ENCODE data around the gene DCC.
"Not testable (repeated sequence)": the region's sequence is repeated elsewhere in the genome, so short reads cannot be mapped to it uniquely, and the experiment has no call there.

DCC gene

DNA sequence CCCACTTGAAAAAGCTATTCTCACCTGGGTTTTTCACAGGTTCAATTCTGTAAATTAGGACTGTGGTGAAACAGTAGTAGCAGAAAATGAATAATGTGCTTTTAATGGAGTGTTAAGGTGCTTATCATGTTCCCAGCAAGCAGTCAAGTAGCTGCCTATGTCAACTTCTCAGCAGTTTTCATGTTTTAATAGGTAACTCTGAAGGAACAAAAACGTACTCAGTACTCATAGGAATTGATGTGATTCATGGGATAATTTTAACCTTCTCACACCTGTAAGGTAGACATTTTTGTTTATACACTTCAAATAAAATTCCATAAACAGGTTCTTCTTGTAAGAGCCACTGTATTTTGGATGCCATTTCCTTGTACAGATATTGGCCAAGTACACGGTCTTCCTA is 1082.9 kb downstream of the DCC start:
- no peak for DNase-seq (ENCODE audit: low spot score)

GRCh38 chr18:53426666-53427184 is 1086.7 kb downstream of the DCC start:
- no peak for DNase-seq (ENCODE audit: low spot score)

- no peak for DNase-seq (ENCODE audit: low spot score)
Observed at GRCh38 chr18:53441761-53442414, 1101.9 kb downstream of the DCC start.

DNA sequence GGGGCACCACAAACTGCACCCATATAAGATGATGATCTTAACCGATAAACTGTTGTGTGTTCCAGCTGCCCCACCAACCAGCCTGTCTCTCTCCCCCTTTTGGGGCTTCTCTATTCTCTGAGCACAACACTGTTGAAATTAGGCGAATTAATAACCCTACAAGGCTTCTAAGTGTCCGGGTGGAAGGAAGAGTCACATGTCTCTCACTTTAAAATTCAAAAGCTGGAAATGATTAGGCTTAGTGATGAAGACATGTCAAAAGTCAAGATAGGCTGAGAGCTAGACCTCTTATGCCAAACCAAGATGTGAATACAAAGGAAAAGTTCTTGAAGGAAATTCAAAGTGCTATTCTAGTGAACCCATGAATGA is 1102.4 kb downstream of the DCC start:
- no peak for DNase-seq (ENCODE audit: low spot score)

DNA sequence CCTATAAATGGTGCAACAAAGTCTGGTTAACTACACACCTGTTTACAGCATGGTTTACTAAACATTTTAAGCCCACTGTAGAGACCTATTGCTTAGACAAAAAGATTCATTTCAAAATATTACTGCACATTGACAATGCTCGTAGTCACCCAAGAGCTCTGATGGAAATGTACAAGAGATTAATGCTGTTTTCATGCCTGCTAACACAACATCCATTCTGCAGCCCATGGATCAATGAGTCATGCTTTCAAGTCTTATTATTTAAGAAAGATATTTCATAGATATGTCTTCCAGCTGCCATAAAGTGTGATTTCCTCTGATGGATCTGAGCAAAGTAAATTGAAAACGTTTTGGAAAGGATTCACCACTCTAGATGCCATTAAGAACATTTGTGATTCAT is 1103.3 kb downstream of the DCC start:
- DNase-seq (ENCODE audit: low spot score): no peak

GRCh38 chr18:53443831-53444230 is 1103.8 kb downstream of the DCC start:
- DNase-seq (ENCODE audit: low spot score): no peak

DNA sequence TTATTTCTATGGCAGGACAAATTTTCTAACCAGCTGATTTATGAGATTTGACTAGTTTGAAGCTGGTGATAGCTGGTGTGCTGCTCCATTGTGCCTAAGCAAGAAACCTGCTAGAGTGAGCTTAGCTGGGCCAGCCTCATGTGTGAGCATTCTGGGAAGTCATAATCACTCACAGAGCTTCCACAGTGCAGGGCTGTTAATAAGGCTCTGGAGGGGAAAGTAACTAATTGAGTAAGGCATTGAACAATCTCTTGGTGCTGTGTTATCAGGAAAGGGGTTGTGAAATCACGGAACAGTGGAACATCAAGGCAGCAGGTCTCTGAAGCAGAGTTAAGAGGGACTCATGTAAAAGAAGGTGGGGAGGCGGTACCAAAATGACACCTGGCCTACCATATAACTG is 1111.9 kb downstream of the DCC start:
- DNase-seq (ENCODE audit: low spot score): no peak

GRCh38 chr18:53457068-53457467 is 1117.1 kb downstream of the DCC start:
- no peak for DNase-seq (ENCODE audit: low spot score)

DNA sequence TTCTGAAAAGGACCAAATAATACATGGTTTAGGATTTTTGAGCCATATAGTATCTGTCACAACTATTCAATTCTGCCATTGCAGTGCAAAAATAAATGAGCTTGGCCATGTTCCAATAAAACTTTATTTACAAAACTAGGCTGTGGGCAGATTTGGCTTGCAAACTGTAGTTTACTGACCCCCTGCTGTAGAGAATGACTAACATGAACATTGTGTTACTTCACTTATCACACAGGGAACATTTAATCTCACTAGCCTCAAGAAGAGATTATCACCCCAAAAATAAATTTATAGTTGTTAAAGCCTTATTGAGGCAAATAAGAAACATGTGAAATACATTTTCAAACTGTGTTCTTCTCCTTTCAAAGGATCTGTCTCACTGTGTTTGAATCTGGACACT is 1118.3 kb downstream of the DCC start:
- DNase-seq (ENCODE audit: low spot score): no peak

- DNase-seq (ENCODE audit: low spot score): no peak
Observed at GRCh38 chr18:53458944-53459580, 1119.1 kb downstream of the DCC start.

DNA sequence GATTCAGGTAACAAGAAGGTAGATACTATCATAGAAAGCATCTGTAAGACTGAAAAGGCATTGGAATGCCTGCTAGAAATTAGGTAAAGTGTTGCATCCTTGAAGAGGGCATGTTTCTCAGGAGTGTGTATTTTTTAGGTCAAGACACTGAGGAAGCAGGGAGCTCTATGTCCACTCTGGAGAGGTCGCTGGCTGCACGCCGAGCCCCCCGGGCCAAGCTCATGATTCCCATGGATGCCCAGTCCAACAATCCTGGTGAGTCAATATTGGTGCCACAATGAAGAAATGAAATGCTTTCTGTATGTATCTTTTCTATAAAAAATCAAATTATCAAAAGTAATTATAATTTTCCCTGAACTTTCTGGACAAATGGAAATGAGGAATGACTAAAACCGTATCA is 1127.8 kb downstream of the DCC start:
- DNase-seq (ENCODE audit: low spot score): no peak

DNA sequence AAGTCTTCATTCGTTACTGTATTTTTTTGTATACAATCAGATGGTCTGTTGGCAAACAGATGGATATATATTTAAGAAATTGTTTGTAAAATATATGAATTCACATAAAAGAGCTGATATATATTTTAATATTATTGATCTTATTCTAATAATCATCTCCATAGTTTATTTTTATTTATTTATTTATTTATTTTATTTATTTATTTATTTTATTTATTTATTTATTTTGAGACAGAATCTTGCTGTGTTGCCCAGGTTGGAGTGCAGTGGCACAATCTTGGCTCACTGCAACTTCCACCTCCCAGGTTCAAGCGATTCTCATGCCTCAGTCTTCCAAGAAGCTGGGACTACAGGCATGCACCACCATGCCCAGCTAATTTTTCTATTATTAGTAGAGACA is 1128.2 kb downstream of the DCC start:
- not testable (repeated sequence) for DNase-seq (ENCODE audit: low spot score)

GRCh38 chr18:53472546-53472945 is 1132.5 kb downstream of the DCC start:
- no peak for DNase-seq (ENCODE audit: low spot score)

GRCh38 chr18:53478155-53478554 is 1138.2 kb downstream of the DCC start:
- DNase-seq (ENCODE audit: low spot score): no peak

DNA sequence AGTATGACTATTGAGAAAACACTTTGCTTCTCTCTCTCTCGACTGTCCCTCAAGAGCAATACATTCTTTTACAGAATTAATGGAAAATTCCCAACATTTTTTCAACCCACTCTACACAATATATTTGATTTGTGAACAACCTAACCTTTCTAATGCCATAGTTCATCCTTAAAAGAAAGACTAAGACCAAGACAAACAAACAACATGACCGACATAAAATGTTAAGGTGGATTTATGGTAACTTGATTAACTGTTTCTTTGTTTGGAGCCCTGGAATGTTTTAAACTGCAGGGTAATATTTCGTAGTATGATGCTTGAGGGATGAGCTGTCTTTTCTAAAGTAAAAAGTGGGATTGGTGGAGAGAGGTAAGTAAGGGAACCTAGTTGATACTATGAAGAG is 1146.3 kb downstream of the DCC start:
- no peak for DNase-seq (ENCODE audit: low spot score)

- no peak for DNase-seq (ENCODE audit: low spot score)
Observed at GRCh38 chr18:53489266-53489665, 1149.3 kb downstream of the DCC start.

DNA sequence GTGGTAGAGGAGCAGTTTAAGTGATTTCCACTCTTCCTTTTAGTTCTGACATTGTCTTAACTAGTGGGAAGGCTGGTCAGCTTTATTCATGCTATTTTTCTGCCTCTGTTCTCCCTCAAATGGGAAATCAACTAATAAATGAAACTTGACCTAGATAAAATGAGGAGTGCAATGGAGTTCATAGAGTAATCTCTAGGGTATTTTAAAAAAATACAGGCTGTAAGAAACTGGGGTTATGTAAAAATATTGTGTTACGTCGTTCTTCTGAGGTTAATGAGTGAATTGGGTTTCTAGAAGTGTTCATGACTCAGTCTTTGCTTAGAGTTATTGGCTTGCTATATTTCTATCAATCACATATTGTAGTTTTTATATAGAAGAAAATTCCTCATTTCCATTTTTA is 1150.0 kb downstream of the DCC start:
- no peak for DNase-seq (ENCODE audit: low spot score)

DNA sequence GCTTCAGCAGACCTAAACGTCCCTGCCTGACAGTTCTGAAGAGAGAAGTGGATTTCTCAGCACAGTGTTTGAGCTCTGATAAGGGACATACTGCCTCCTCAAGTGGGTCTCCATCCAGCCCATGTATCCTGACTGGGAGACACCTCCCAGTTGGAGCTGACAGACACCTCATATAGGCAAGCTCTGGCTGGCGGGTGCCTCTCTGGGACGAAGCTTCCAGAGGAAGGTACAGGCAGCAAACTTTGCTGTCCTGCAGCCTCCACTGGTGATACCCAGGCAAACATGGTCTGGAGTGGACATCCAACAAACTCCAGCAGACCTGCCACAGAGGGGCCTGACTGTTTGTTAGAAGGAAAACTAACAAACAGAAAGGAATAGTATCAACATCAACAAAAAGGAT is 1156.0 kb downstream of the DCC start:
- DNase-seq (ENCODE audit: low spot score): no peak

- DNase-seq (ENCODE audit: low spot score): no peak
Observed at GRCh38 chr18:53503914-53504441, 1164.0 kb downstream of the DCC start.

GRCh38 chr18:53508529-53508928 is 1168.5 kb downstream of the DCC start:
- no peak for DNase-seq (ENCODE audit: low spot score)

DNA sequence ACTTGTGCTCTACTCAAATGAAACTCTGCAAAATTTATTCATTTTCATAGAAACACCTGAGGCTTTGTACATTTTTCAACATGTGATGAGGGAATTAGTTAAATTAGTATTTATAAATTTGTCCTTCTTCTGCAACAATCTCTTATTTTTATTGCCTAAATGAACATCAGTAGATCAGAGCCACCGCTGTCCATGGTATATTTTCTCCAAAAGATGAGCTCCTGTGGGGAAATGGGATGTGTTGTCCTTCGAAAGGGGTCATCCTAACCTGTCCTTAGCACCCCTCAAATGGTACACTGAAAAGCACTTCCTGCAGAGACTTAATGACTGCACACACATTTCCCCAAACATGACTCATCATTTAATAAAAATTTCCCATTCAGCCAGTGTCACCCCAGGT is 1169.9 kb downstream of the DCC start:
- DNase-seq (ENCODE audit: low spot score): no peak

DNA sequence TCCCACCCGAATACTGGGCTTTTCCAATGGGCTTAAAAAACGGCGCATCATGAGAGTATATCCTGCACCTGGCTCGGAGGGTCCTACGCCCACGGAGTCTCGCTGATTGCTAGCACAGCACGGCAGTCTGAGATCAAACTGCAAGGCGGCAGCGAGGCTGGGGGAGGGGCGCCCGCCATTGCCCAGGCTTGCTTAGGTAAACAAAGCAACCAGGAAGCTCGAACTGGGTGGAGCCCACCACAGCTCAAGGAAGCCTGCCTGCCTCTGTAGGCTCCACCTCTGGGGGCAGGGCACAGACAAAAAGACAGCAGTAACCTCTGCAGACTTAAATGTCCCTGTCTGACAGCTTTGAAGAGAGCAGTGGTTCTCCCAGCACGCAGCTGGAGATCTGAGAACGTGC is 1171.7 kb downstream of the DCC start:
- DNase-seq (ENCODE audit: low spot score): not testable (repeated sequence)

DNA sequence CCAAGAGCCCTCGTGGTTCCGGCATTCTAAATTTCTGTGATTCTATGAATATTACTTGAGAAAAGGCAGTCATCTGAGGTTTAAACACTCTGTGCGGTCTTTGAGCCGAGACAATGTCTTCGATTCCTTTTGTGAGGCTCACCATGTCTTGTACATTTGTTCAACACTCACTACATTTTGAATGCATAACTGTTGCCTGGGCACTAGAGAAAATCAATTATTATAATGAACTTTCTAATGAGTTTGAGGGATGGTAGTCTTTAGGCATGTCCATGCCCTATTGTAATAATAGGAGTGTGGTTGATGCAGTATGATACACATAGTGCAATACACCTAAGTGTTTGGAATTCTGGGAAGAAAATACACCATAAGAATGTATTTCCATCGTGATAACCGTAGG is 1181.1 kb downstream of the DCC start:
- no peak for DNase-seq (ENCODE audit: low spot score)

All from LoVo (cell line).